SK-N-SH (cell line): Measurements from ENCODE around the gene ALG6.
A peak's percentile ranks its signal among the peaks of the same experiment; 100 is the strongest.

Experiments used
- EZH2phosphoT487 ChIP-seq: fragments of 200-600 bp; sonication (generic); IDR thresholded peaks from 2 replicates; pipeline ENCODE4 v1.6.1; 2017; ENCODE audit warnings: low read depth, mixed run types, mild to moderate bottlenecking, antibody characterized with exemption, moderate library complexity, borderline replicate concordance
- FOSL2 ChIP-seq: IDR thresholded peaks from 2 replicates; pipeline ENCODE4 v1.4.0; 2012; ENCODE audit warnings: low read depth, mild to moderate bottlenecking, moderate library complexity, borderline replicate concordance
- GABPA ChIP-seq: IDR thresholded peaks from 2 replicates; pipeline ENCODE4 v1.4.0; 2012; ENCODE audit warnings: low read depth, mild to moderate bottlenecking
- MXI1 ChIP-seq: IDR thresholded peaks from 2 replicates; pipeline ENCODE4 v1.6.1; 2012; ENCODE audit warnings: mild to moderate bottlenecking, low read depth, low read length, improper control_type of control experiment
- RAD21 ChIP-seq: IDR thresholded peaks from 2 replicates; pipeline ENCODE4 v1.6.1; 2012; ENCODE audit warnings: mild to moderate bottlenecking, low read length
- USF1 ChIP-seq: IDR thresholded peaks from 2 replicates; pipeline ENCODE4 v1.4.0; 2012; ENCODE audit warnings: low read depth, borderline replicate concordance
- USF2 ChIP-seq: fragments of 150-350 bp; IDR thresholded peaks from 2 replicates; pipeline ENCODE4 v1.6.1; 2017; ENCODE audit warnings: antibody characterized with exemption, low read length, low read depth, borderline replicate concordance
- TF ChIP-seq, protein P1 (sequence below): fragments of 200-600 bp; sonication (generic); IDR thresholded peaks from 2 replicates; pipeline ENCODE4 v1.6.1; 2017; ENCODE audit warnings: antibody characterized with exemption, mild to moderate bottlenecking, moderate library complexity
- TF ChIP-seq, protein P2 (sequence below): IDR thresholded peaks from 2 replicates; pipeline ENCODE4 v1.6.1; 2012; ENCODE audit warnings: mild to moderate bottlenecking, low read depth, low read length, moderate library complexity
- TF ChIP-seq, protein P3 (sequence below): IDR thresholded peaks from 2 replicates; pipeline ENCODE4; 2012
- TF ChIP-seq, protein P4 (sequence below): IDR thresholded peaks from 2 replicates; pipeline ENCODE4 v1.4.0; 2012; ENCODE audit warnings: low read depth

DNA sequence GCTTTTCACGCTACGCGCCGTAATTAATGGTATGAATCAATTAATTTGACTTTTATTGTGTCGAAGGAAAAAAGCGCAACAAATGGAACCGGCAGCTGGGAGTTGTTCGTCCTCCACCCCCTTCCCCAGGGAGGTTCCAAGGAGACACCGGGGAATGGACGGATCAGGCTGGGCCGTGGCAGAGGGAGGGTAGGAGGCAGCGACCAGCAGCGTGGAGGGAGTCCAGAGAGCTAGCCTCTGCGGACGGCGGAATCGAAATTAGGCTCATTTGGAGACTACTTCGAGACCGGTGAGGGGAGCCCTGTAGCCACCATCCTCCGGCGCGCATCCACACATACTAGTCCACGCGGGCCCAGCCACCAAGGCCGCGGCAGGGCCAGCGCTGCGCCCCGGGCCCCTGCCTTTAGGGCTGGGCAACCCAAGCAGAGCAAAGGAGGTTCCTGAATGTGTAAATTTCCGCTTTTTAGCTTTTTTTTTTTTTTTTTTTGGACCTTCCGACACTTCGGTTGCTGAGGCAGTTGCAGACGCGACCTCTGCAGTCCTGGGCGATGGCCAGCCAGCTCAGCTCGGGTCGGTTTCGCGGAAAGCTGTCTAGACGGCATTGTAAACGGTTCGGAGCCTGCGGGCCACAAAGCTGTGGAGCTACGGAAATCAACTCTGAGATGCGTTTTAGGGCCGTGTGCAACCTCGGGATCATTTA is 47.3 kb upstream of the ALG6 start:
- no peak for TF ChIP-seq USF1
- TF ChIP-seq, protein P1, sequence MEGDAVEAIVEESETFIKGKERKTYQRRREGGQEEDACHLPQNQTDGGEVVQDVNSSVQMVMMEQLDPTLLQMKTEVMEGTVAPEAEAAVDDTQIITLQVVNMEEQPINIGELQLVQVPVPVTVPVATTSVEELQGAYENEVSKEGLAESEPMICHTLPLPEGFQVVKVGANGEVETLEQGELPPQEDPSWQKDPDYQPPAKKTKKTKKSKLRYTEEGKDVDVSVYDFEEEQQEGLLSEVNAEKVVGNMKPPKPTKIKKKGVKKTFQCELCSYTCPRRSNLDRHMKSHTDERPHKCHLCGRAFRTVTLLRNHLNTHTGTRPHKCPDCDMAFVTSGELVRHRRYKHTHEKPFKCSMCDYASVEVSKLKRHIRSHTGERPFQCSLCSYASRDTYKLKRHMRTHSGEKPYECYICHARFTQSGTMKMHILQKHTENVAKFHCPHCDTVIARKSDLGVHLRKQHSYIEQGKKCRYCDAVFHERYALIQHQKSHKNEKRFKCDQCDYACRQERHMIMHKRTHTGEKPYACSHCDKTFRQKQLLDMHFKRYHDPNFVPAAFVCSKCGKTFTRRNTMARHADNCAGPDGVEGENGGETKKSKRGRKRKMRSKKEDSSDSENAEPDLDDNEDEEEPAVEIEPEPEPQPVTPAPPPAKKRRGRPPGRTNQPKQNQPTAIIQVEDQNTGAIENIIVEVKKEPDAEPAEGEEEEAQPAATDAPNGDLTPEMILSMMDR = no peak
- no peak for TF ChIP-seq GABPA
- TF ChIP-seq, protein P2, sequence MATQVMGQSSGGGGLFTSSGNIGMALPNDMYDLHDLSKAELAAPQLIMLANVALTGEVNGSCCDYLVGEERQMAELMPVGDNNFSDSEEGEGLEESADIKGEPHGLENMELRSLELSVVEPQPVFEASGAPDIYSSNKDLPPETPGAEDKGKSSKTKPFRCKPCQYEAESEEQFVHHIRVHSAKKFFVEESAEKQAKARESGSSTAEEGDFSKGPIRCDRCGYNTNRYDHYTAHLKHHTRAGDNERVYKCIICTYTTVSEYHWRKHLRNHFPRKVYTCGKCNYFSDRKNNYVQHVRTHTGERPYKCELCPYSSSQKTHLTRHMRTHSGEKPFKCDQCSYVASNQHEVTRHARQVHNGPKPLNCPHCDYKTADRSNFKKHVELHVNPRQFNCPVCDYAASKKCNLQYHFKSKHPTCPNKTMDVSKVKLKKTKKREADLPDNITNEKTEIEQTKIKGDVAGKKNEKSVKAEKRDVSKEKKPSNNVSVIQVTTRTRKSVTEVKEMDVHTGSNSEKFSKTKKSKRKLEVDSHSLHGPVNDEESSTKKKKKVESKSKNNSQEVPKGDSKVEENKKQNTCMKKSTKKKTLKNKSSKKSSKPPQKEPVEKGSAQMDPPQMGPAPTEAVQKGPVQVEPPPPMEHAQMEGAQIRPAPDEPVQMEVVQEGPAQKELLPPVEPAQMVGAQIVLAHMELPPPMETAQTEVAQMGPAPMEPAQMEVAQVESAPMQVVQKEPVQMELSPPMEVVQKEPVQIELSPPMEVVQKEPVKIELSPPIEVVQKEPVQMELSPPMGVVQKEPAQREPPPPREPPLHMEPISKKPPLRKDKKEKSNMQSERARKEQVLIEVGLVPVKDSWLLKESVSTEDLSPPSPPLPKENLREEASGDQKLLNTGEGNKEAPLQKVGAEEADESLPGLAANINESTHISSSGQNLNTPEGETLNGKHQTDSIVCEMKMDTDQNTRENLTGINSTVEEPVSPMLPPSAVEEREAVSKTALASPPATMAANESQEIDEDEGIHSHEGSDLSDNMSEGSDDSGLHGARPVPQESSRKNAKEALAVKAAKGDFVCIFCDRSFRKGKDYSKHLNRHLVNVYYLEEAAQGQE = no peak
- no peak for TF ChIP-seq USF2
- peak; percentile 84; the same call in 1 of the 2 replicates for TF ChIP-seq EZH2phosphoT487
- TF ChIP-seq MXI1 = no peak
- TF ChIP-seq, protein P3, sequence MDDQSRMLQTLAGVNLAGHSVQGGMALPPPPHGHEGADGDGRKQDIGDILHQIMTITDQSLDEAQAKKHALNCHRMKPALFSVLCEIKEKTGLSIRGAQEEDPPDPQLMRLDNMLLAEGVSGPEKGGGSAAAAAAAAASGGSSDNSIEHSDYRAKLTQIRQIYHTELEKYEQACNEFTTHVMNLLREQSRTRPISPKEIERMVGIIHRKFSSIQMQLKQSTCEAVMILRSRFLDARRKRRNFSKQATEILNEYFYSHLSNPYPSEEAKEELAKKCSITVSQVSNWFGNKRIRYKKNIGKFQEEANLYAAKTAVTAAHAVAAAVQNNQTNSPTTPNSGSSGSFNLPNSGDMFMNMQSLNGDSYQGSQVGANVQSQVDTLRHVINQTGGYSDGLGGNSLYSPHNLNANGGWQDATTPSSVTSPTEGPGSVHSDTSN = no peak
- TF ChIP-seq RAD21 = no peak
- TF ChIP-seq, protein P4, sequence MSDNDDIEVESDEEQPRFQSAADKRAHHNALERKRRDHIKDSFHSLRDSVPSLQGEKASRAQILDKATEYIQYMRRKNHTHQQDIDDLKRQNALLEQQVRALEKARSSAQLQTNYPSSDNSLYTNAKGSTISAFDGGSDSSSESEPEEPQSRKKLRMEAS = no peak
- TF ChIP-seq FOSL2 = no peak
